H1 (cell line): Measurements from ENCODE around the gene HYCC1. TPM values are rescaled to one million over a fixed set of nuclear protein-coding genes. Genes with fewer than 3 reads are reported as not detected.

Experiments
- CTCF ChIA-PET: fragments of 300-600 bp; sonication (Branson Sonifier 250); formaldehyde crosslinking; loops from one replicate; lab custom pipeline; 2021; ENCODE audit not compliant: partially characterized antibody; lab: Charles Lee
- POLR2A ChIA-PET: fragments of 300-600 bp; sonication (Branson Sonifier 250); formaldehyde crosslinking; loops from one replicate; lab custom pipeline; 2021; ENCODE audit warnings: inconsistent platforms; ENCODE audit not compliant: partially characterized antibody; lab: Charles Lee
- DNase-seq, 2 experiments: peaks; one replicate each; pipeline versions ENCODE4 v3.0.0 to v3.0.0-alpha.2; 2010 to 2022; ENCODE audit warnings: low spot score in 2 of 2, low read depth in 1 of 2, mixed read lengths in 1 of 2
- FAIRE-seq: peaks from 2 replicates; lab custom pipeline; 2011; peaks lifted over from hg19 to GRCh38; lab: Jason Lieb, UNC
- H2AFZ ChIP-seq: 2 replicates; pipeline ENCODE4 v1.8.1; 2012; ENCODE audit warnings: low read length, inconsistent platforms
- H2AK5ac ChIP-seq: 2 replicates; pipeline ENCODE4 v1.6.1; 2013; ENCODE audit warnings: low read depth, low read length
- H2BK120ac ChIP-seq: replicated peaks from 2 replicates; pipeline ENCODE3; 2013; ENCODE audit warnings: low read depth, low read length, inconsistent platforms
- H2BK12ac ChIP-seq: 2 replicates; pipeline ENCODE4 v1.6.1; 2013; ENCODE audit warnings: low read depth, low read length
- H2BK15ac ChIP-seq: 2 replicates; pipeline ENCODE4 v1.6.1; 2013; ENCODE audit warnings: low read length
- H2BK20ac ChIP-seq: 2 replicates; pipeline ENCODE4 v1.6.1; 2013; ENCODE audit warnings: low read length
- H2BK5ac ChIP-seq: 2 replicates; pipeline ENCODE4 v1.6.1; 2013; ENCODE audit warnings: low read depth, low read length
- H3K14ac ChIP-seq: 2 replicates; pipeline ENCODE4 v1.6.1; 2013; ENCODE audit warnings: inconsistent platforms; ENCODE audit not compliant: insufficient read length
- H3K18ac ChIP-seq: 2 replicates; pipeline ENCODE4 v1.6.1; 2013; ENCODE audit warnings: low read length; ENCODE audit errors: extremely low read depth
- H3K23ac ChIP-seq: 2 replicates; pipeline ENCODE4 v1.6.1; 2013; ENCODE audit warnings: inconsistent platforms; ENCODE audit not compliant: insufficient read length
- H3K23me2 ChIP-seq: 2 replicates; pipeline ENCODE4 v1.6.1; 2013; ENCODE audit warnings: low read depth, low read length
- H3K27ac ChIP-seq: 2 replicates; pipeline ENCODE4 v1.6.1; 2011; ENCODE audit warnings: low read depth, low read length, inconsistent platforms
- H3K27me3 ChIP-seq, 4 experiments: replicated peaks in 1 of 4; 1 replicate in 1 of 4; 2 replicates in 3 of 4; pipeline versions ENCODE4 v1.6.1 to v1.8.1; 2011 to 2013; ENCODE audit warnings: low read length in 3 of 4, mild to moderate bottlenecking in 3 of 4, inconsistent platforms in 2 of 4, mixed read lengths in 2 of 4, moderate library complexity in 1 of 4; ENCODE audit not compliant: control insufficient read depth in 3 of 4, insufficient read depth in 3 of 4; ENCODE audit errors: extremely low read depth in 1 of 4
- H3K36me3 ChIP-seq, 4 experiments: 2 replicates each; pipeline versions ENCODE4 v1.6.1 to v1.8.1; 2011 to 2013; ENCODE audit warnings: mild to moderate bottlenecking in 4 of 4, low read length in 3 of 4, moderate library complexity in 2 of 4, control low read depth in 1 of 4, inconsistent platforms in 1 of 4; ENCODE audit not compliant: insufficient read depth in 4 of 4, control insufficient read depth in 2 of 4
- H3K4ac ChIP-seq: replicated peaks from 2 replicates; pipeline ENCODE3; 2013; ENCODE audit warnings: low read length, low read depth, mixed read lengths, inconsistent platforms; ENCODE audit not compliant: insufficient read length
- H3K4me1 ChIP-seq, 4 experiments: replicated peaks in 1 of 4; 1 replicate in 1 of 4; 2 replicates in 3 of 4; pipeline versions ENCODE4 v1.6.1 to v1.8.1; 2011 to 2013; ENCODE audit warnings: low read length in 3 of 4, inconsistent platforms in 2 of 4, mixed read lengths in 1 of 4; ENCODE audit not compliant: insufficient read depth in 4 of 4, control insufficient read depth in 3 of 4
- H3K4me2 ChIP-seq, 2 experiments: 2 replicates each; pipeline versions ENCODE4 v1.6.1 to v1.8.1; 2011 to 2013; ENCODE audit warnings: low read depth in 2 of 2, low read length in 2 of 2, control low read depth in 1 of 2, inconsistent platforms in 1 of 2, mild to moderate bottlenecking in 1 of 2; ENCODE audit not compliant: insufficient read depth in 1 of 2
- H3K4me3 ChIP-seq, 4 experiments: fragments of 200-600, 300-600 bp in 1 of 4; sonication (generic), shearing (Covaris generic), sonication (Bioruptor Twin) in 1 of 4; 2 replicates each; pipeline versions ENCODE4 v1.5.1 to v1.8.1; 2011 to 2016; ENCODE audit warnings: low read length in 4 of 4, low read depth in 3 of 4, control low read depth in 2 of 4, inconsistent platforms in 2 of 4, mild to moderate bottlenecking in 2 of 4, mixed read lengths in 1 of 4, moderate library complexity in 1 of 4; ENCODE audit not compliant: insufficient read depth in 2 of 4; ENCODE audit errors: extremely low read depth in 1 of 4
- H3K56ac ChIP-seq: replicated peaks from 2 replicates; pipeline ENCODE3; 2013; ENCODE audit warnings: low read depth, mild to moderate bottlenecking, mixed read lengths, low read length, inconsistent platforms; ENCODE audit not compliant: insufficient read length
- H3K79me1 ChIP-seq: 2 replicates; pipeline ENCODE4 v1.6.1; 2013; ENCODE audit warnings: low read depth, low read length, control low read depth
- H3K79me2 ChIP-seq, 2 experiments: 2 replicates each; pipeline versions ENCODE4 v1.6.1 to v1.8.1; 2012 to 2013; ENCODE audit warnings: low read length in 2 of 2, mild to moderate bottlenecking in 2 of 2, inconsistent platforms in 1 of 2; ENCODE audit not compliant: insufficient read depth in 2 of 2, control insufficient read depth in 1 of 2
- H3K9ac ChIP-seq, 4 experiments: replicated peaks in 1 of 4; 1 replicate in 1 of 4; 2 replicates in 3 of 4; pipeline versions ENCODE4 v1.6.1 to v1.8.1; 2011 to 2013; ENCODE audit warnings: low read depth in 3 of 4, low read length in 3 of 4, control low read depth in 2 of 4, mild to moderate bottlenecking in 2 of 4, moderate library complexity in 2 of 4, inconsistent platforms in 1 of 4; ENCODE audit errors: extremely low read depth in 1 of 4
- H3K9me3 ChIP-seq, 2 experiments: 2 replicates each; pipeline versions ENCODE4 v1.6.1 to v1.8.1; 2012 to 2013; ENCODE audit warnings: mild to moderate bottlenecking in 2 of 2, moderate library complexity in 2 of 2, control low read depth in 1 of 2, inconsistent platforms in 1 of 2, low read depth in 1 of 2, low read length in 1 of 2, mixed read lengths in 1 of 2; ENCODE audit not compliant: insufficient read depth in 2 of 2
- H4K20me1 ChIP-seq, 2 experiments: replicated peaks in 1 of 2; 2 replicates each; pipeline versions ENCODE3 to v1.8.1; 2011 to 2013; ENCODE audit warnings: inconsistent platforms in 2 of 2, low read length in 2 of 2, mild to moderate bottlenecking in 1 of 2; ENCODE audit not compliant: insufficient read depth in 2 of 2, control insufficient read depth in 1 of 2
- H4K5ac ChIP-seq: 2 replicates; pipeline ENCODE4 v1.6.1; 2013; ENCODE audit warnings: low read length, low read depth, mixed read lengths, inconsistent platforms; ENCODE audit not compliant: insufficient read length
- H4K8ac ChIP-seq: 2 replicates; pipeline ENCODE4 v1.8.0; 2013; ENCODE audit warnings: mild to moderate bottlenecking, moderate library complexity, low read length, inconsistent platforms; ENCODE audit not compliant: insufficient read depth; ENCODE audit errors: extremely low read depth
- H4K91ac ChIP-seq: replicated peaks from 2 replicates; pipeline ENCODE3; 2013; ENCODE audit warnings: low read length, mixed read lengths, inconsistent platforms; ENCODE audit not compliant: insufficient read length
- GTF2F1 ChIP-seq: IDR thresholded peaks from 2 replicates; pipeline ENCODE4 v1.6.1; 2012; ENCODE audit warnings: low read depth, low read length, improper control_type of control experiment, borderline replicate concordance
- WGBS, 2 experiments: shearing (Covaris generic) in 1 of 2; methylation state at CpG; one replicate each; pipeline versions ENCODE4 v1.1.6 to v1.1.7; 2013 to 2015; ENCODE audit warnings: low lambda C conversion rate in 2 of 2, mixed read lengths in 2 of 2, inconsistent platforms in 1 of 2, low coverage in 1 of 2, missing lambda C conversion rate in 1 of 2; ENCODE audit not compliant: insufficient replicate concordance in 2 of 2, insufficient coverage in 1 of 2, insufficient read length in 1 of 2; ENCODE audit errors: extremely low coverage in 1 of 2, missing lambda C conversion rate in 1 of 2; 5-methylcytosine and 5-hydroxymethylcytosine counted together
- polyA plus RNA-seq, 7 experiments: library from polyadenylated mRNA; depleted of rRNA in 3 of 7; stranded (reverse) in 5 of 7; unstranded in 2 of 7; fragments of >200 nt in 5 of 7; fragments of 200-250 nt in 2 of 7; gene quantifications; 1 replicate in 5 of 7; 2 replicates in 1 of 7; 4 replicates in 1 of 7; pipeline versions ENCODE4 v1.2.1 to v1.2.3, GENCODE V29; 2011 to 2013; ENCODE audit warnings: missing spikeins in 2 of 7, mixed read lengths in 2 of 7
- total RNA-seq: library from RNA; stranded (reverse); fragmentation: NEBNext Ultra II Directional; extraction: Animal tissue kit (Norgen Biotek cat#: 25700); gene quantifications from 2 replicates; pipeline ENCODE4 v1.2.1, GENCODE V29; 2021

HYCC1 gene
- total and polyA plus RNA-seq, 2 of the 8 experiments (the other 6 are each of a cell fraction or from before 2014, with no cell fraction given): 20.2 to 142 TPM

GRCh38 chr7:23022258-23022769 lies 8.4 kb upstream of the HYCC1 start:
- ChIA-PET CTCF (interaction anchor here (0.7 to 2.0 kb wide), 3 partner anchors 21 to 212 kb away, joined by 3 to 4 read pairs (median 3); no protein-coding TSS in a partner anchor), POLR2A (no interaction called here)
- H3K4ac ChIP-seq: no peak overlapping the region
- H2AK5ac ChIP-seq: no peak overlapping the region
- peaks cover 0 to 5% (median 1%) of the 10 kb centered on the region in 4 experiments; a peak in 3 of 7 replicates for H3K4me1 ChIP-seq
- no peak overlapping the region for H2BK12ac ChIP-seq
- H3K79me1 ChIP-seq: no peaks in the 10 kb centered on the region
- H2BK120ac ChIP-seq: no peak overlapping the region
- no peak overlapping the region for H2BK20ac ChIP-seq
- DNase-seq (no peak), FAIRE-seq (no peak)
- H2AFZ ChIP-seq: no peak overlapping the region
- H3K27ac ChIP-seq: no peak overlapping the region
- no peaks in the 10 kb centered on the region for H3K79me2 ChIP-seq
- H3K23ac ChIP-seq: no peak overlapping the region
- H3K14ac ChIP-seq: no peak overlapping the region
- no peak overlapping the region for H2BK5ac ChIP-seq
- no peak overlapping the region for H3K18ac ChIP-seq
- no peaks in the 10 kb centered on the region for H3K36me3 ChIP-seq
- no peak overlapping the region for H4K8ac ChIP-seq
- H3K4me2 ChIP-seq: no peak overlapping the region
- 89% methylated on average over 7 of the region's 7 CpGs; no CpG with 5 or more reads in 1 of the 2 experiments for WGBS, 2 experiments
- no peaks in the 10 kb centered on the region for H3K27me3 ChIP-seq
- H4K20me1 ChIP-seq: no peaks in the 10 kb centered on the region
- no peak overlapping the region for H4K5ac ChIP-seq
- no peak overlapping the region for H2BK15ac ChIP-seq
- no peak overlapping the region for H3K4me3 ChIP-seq
- no peaks in the 10 kb centered on the region for H3K23me2 ChIP-seq
- H3K9ac ChIP-seq: no peak overlapping the region
- no peak overlapping the region for H3K56ac ChIP-seq
- no peak overlapping the region for H4K91ac ChIP-seq
- no peaks in the 10 kb centered on the region for H3K9me3 ChIP-seq
- no peak for TF ChIP-seq GTF2F1
